Putamen (tissue), 1 donor: Measurements from ENCODE around the gene LDB2.

Experiments used
- DNase-seq: peaks from one replicate; pipeline ENCODE4 v3.0.0-alpha.2; 2016; ENCODE audit warnings: low spot score

LDB2 gene

GRCh38 chr4:16544869-16545268 lies 353.6 kb downstream of the LDB2 start:
- no peak for DNase-seq

DNA sequence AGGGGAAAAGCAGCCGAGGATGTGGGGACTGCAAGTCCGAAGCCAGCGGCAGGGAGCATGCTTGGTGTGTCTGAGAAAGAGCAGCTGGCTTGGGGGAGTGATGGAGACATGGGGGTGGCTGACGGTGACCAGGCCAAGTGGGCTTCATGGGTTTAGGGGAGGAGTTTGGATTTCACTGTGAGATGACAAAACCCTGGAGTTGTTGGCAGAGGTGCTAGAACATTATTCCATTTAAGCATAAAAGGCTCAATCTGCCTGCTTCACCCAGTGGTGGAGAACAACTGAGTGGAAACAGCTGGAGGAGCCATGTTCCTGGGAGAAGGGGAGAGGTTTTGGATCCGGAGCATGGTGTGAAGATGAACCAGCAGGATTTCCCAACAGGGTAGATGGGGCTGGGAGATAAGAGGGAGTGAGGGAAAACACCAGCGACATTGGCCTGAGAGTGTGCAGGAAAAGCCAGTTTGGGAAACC lies 354.2 kb downstream of the LDB2 start:
- no peak for DNase-seq

DNA sequence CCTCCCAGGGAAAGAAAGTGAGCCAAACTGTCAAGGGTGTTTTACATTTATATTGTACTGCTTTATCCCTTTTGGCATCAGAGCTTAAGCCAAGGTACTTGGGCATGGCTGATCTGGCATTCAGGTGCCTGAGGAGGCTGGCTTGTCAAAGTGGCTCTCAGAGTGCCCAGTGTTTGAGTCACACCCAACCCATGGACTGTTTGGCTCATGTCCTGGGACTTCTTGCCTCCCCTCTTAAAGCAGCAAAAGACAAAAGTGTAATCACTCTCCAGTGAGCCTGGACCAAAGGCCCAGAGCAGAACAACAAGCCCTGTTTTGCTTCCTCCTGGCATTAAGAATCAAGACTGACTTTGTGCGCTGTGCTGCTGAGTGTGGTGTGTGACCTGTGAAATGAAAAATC lies 360.5 kb downstream of the LDB2 start:
- no peak for DNase-seq

- DNase-seq, result no peak
These were observed 366.0 kb downstream of the LDB2 start for GRCh38 chr4:16532240-16532970.

- DNase-seq, result no peak
These were observed 367.5 kb downstream of the LDB2 start for GRCh38 chr4:16530688-16531635.

- no peak for DNase-seq
These were observed 373.4 kb downstream of the LDB2 start for GRCh38 chr4:16524911-16525554.

DNA sequence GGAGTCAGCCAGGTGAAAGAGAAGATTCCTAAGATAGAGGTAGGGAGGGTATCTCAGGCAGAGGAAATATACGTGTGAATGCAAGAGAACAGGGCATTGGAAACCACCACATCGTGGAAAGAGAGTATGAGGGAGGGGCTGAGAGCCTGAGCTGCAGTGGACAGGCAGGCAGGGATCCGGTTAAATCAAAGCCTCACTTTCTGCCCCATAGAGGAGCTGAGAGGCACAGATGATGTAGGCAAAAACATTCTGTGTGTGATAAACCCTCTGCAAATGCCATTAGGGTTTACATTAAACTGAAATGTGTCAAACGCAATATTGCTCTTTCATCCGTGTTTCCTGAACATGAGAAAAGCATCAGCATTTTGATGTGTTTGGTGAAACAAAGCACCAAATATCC lies 374.0 kb downstream of the LDB2 start:
- DNase-seq, result no peak

DNA sequence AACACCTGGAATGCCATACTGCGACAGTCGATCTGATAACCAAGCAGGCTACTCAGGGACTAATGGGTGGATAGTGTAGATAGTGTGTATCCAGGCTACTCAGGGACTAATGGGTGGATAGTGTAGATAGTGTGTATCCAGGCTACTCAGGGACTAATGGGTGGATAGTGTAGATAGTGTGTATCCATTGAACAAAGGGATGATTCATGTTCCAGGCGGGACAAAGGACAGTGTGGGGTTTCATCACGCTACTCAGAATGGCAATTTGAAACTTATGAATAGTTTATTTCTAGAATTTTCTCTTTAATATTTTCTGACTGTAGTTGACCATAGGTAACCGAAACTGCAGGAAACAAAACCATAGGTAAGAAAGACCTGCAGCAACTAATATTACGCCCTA lies 374.9 kb downstream of the LDB2 start:
- peak; percentile 39 for DNase-seq

DNA sequence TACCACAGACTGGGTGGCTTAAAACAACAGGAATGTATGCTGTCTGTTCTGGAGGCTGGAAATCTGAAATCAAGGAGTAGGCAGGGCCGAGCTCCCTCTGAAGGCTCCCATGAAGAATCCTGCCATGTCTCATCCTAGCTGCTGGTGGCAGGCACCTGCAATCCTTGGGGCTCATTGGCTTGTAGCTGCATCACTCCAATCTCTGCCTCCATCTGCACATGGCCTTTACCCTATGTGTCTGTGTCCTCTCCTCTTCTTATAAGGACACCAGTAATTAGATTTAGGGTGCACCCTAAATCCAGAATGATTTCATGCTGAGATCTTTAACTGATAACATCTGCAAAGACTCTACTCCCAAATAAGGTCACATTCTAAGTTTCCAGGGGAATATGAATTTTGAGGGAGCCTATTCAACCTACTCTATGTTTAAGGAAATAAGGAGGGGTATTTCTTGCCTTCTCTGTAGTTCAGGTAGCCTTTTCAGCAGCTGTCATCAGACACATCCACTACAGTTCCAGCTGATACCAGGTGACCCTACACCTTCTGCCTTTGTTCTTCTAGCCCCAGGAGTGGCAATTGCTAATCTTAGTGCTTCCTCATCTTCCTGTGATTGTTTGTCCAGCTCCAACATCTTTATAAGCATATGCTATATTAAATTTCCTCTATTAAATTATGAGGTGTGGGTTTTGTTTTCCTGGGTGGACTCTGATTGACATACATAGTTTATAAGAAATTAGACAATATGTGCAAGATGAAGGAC lies 377.1 kb downstream of the LDB2 start:
- DNase-seq, result no peak

DNA sequence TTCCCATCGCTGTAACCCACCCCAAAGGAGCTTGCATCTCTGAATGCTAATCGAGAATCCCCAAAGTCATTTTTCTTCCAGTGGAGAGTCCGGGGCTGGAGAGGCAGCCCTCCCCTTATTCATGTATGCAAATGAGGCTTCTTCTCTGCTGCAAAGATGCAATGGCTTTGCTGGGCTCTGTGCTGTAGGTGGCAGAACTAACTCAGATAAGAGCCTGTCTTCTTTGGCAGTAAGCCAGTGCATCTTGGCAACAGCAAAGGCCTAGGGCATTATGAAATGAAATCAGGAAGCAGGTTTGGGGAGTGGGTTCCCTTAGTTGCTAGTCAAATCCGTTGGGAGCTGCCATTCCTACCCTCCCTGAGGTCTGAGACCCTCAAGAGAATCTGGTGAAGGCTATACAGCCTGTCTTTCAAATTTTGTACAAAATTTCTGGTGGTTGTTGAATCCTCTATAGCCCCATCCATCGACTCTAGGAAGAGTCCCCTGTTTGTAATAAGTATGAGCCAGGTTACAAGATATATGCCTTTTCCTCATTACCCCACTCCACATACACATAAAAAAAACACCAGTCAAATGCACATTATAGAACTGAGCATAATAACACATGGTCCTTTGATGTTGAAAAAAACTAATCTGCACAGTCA lies 381.5 kb downstream of the LDB2 start:
- DNase-seq, result peak; percentile 87

GRCh38 chr4:16513876-16514275 lies 384.6 kb downstream of the LDB2 start:
- DNase-seq, result no peak

GRCh38 chr4:16508968-16509367 lies 389.5 kb downstream of the LDB2 start:
- no peak for DNase-seq

GRCh38 chr4:16505726-16506125 lies 392.7 kb downstream of the LDB2 start:
- DNase-seq, result no peak

DNA sequence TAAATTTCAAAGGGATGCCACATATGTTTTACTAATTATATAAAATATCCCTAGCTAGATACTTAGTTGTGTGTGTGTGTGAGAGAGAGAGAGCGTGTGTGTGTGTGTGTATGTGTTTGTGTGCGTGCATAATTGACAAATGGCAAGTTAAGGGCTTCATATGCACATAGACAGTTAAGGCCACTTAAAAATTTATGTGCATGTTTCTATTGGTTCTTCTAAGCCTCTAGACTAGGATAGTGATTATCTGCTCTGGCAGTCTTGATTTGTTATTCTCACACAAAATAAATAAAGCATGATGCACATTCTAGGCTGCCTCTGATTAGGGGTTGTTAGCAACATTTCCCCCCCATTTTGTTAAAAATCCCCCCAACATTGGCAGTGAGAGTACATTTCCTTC lies 393.2 kb downstream of the LDB2 start:
- no peak for DNase-seq

GRCh38 chr4:16503421-16504100 lies 394.9 kb downstream of the LDB2 start:
- no peak for DNase-seq

DNA sequence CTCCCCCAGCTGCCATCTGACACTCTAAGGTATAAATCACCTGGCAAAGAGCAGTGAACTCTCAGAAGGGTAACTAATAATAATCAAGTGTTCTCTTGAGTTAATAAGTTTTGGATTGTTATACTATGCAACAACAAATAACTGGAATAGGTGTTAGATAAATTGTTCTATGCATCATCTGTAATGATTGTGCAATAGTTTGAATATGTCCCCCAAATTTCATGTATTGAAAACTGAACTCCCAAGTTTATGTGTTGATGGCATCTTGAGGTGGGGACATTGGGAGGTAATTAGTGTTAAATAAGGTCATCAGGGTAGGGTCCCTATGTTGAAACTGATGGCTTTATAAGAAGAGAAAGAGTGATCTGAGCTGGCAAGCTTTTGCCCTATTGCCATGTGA lies 399.5 kb downstream of the LDB2 start:
- no peak for DNase-seq

DNA sequence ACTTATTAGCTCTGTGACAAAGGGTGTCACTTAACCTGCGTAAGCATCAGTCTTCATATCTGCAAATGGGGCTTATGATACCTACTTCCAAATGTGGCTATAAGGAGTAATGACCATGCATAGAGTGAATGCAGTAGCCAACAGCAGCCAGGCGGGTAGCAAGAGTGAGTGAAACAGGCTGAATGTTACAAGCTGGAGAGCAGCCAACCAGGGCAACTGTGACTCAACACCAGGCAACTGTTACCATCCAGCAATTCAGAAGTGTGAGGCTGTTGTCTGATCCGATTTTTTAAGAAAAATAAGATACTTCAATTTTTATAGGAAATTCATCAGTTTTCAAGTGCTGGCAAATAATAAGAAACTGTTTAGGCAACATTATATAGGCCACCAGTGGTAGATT lies 401.9 kb downstream of the LDB2 start:
- DNase-seq, result no peak

GRCh38 chr4:16492872-16493271 lies 405.6 kb downstream of the LDB2 start:
- no peak for DNase-seq

DNA sequence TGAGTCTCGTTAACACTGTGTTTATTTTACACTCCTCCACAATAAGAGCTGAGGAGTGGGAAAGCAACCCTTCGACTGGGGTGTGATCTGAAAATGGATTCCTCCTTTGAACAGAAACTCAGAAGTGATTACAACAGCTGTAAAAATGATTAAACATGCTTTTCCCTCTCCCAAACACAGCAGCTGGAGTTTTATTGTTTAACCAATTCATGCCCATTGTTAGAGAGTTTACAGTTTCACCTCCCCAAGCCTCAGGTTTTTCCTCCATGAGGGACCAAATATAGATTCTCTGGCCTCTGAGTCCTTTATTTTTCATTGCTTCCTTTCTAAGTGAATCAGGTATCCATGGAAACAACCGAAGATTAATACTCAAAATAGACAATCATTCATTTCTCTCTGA lies 409.2 kb downstream of the LDB2 start:
- no peak for DNase-seq

- no peak for DNase-seq
These were observed 410.4 kb downstream of the LDB2 start for GRCh38 chr4:16488084-16488483.

DNA sequence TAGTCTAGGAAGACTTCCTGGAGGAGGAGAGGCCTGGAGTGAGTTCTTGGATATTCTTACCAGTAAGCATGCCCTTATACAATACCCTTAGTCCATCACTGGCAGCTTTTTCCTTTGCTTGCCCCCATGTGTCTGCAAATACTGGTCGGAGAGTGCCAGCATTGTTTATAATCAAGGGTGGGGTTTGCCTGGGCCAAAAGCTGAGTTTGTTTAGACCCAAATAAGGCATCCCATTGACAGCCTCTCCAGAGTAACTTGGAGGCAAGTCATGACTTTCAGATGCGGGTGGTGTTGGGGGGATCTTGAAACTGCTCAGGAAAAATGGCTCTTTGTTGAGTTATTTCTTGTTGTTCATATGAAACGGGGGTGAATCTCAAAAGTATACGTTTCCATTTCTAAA lies 413.7 kb downstream of the LDB2 start:
- DNase-seq, result no peak
